GM18907 (cell line): ENCODE data around the gene ACAT2.
"Not testable (repeated sequence)": the region's sequence is repeated elsewhere in the genome, so short reads cannot be mapped to it uniquely, and the experiment has no call there.

ENCODE experiments used
- ATAC-seq: cut with Tn5 transposase; IDR thresholded peaks from one replicate; pipeline ENCODE4 v1.9.1; 2021; ENCODE audit warnings: mild to moderate bottlenecking, moderate library complexity; ENCODE audit not compliant: unreplicated experiment

Gene ACAT2

GRCh38 chr6:159729598-159730331, 32.1 kb upstream of the ACAT2 start:
- ATAC-seq = no peak

- ATAC-seq = no peak
Measured at GRCh38 chr6:159730332-159730676, 31.5 kb upstream of the ACAT2 start.

GRCh38 chr6:159732550-159732949, 29.3 kb upstream of the ACAT2 start:
- not testable (repeated sequence) for ATAC-seq

GRCh38 chr6:159733395-159733794, 28.4 kb upstream of the ACAT2 start:
- not testable (repeated sequence) for ATAC-seq

GRCh38 chr6:159736908-159737307, 24.9 kb upstream of the ACAT2 start:
- ATAC-seq = no peak

GRCh38 chr6:159739341-159739740, 22.5 kb upstream of the ACAT2 start:
- ATAC-seq = no peak

- no peak for ATAC-seq
Measured at GRCh38 chr6:159742165-159742564, 19.7 kb upstream of the ACAT2 start.

- no peak for ATAC-seq
Measured at GRCh38 chr6:159745081-159745480, 16.8 kb upstream of the ACAT2 start.

- no peak for ATAC-seq
Measured at GRCh38 chr6:159746759-159747158, 15.1 kb upstream of the ACAT2 start.

GRCh38 chr6:159748127-159748526, 13.7 kb upstream of the ACAT2 start:
- ATAC-seq = not testable (repeated sequence)

GRCh38 chr6:159751448-159751847, 10.4 kb upstream of the ACAT2 start:
- ATAC-seq = no peak

GRCh38 chr6:159753081-159753872, 8.6 kb upstream of the ACAT2 start:
- no peak for ATAC-seq

- no peak for ATAC-seq
Measured at GRCh38 chr6:159754401-159754800, 7.4 kb upstream of the ACAT2 start.

GRCh38 chr6:159754959-159755914, 6.6 kb upstream of the ACAT2 start:
- no peak for ATAC-seq

GRCh38 chr6:159756508-159756907, 5.3 kb upstream of the ACAT2 start:
- no peak for ATAC-seq

GRCh38 chr6:159758031-159759001, 3.5 kb upstream of the ACAT2 start:
- ATAC-seq = no peak

GRCh38 chr6:159759645-159760044, 2.2 kb upstream of the ACAT2 start:
- ATAC-seq = no peak

GRCh38 chr6:159760602-159761057, 1.2 kb upstream of the ACAT2 start:
- no peak for ATAC-seq

- no peak for ATAC-seq
Measured at GRCh38 chr6:159761129-159761872, 544 bp upstream of the ACAT2 start.
